COLO829 (cell line): ENCODE data around the gene TNFRSF6B.

Experiments
- DNase-seq: peaks from one replicate; pipeline ENCODE4 v3.0.0; 2012; ENCODE audit warnings: low spot score

The TNFRSF6B gene

DNA sequence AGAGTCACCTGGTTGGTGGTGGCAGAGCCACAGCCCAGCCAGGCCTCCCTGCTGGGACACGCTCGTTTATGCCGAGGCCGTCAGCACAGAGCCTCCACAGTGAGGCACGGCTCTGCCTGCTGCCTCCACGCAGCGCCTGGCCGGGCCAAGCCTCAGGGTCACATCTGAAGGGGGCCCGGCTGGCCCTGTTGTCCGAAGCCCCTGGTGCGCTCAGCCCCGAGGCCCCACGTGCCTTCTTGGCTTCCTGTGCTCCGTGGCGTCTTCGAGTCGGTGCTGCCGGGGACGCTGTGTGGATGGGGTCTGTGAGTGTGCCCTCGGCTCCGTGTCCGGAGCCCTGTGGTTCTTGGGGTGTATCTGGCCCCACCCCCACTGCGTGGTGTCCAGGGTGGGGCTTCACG, 10.4 kb upstream of the TNFRSF6B start:
- DNase-seq, result no peak

DNA sequence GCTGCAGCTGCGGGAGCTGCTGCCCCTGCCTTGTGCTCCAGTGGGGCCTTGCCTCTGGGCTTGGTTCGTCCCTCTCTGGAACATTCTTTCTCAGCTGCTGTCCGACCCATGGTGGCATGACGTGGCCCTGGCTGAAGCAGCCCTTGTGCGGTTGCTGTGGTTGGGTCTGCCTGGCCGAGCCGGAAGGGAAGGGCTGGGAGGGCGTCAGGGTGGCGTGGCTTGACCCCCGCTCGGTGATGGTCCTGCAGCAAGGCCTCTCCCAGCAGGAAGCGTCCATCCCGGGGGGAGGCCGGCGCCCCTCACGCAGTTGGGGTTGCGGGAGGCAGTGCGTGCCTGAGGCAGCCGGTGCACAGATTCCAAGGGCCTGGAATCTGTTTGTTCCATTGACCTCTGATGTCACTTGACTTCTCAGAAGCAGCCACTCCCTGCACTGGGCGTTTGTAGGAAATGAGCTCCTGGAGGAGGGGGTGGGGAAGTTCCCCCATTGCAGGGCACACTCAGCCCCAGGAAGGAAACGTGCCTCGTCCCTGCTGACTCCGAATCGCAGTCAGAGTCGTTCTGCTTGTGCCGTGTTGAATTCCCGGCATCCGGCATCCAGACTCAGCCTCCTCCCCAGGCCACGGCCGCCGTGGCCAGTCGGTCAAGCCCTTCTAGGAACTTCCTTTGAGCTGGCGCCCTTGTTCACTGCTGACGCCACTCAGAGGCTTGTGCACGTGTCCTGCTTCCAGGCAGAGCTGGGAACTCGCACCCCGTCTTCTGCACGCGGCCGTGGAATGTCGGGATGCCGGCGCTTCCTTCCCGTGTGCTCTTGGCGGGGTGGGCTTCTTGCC, 9.7 kb upstream of the TNFRSF6B start:
- DNase-seq, result peak; percentile 37

DNA sequence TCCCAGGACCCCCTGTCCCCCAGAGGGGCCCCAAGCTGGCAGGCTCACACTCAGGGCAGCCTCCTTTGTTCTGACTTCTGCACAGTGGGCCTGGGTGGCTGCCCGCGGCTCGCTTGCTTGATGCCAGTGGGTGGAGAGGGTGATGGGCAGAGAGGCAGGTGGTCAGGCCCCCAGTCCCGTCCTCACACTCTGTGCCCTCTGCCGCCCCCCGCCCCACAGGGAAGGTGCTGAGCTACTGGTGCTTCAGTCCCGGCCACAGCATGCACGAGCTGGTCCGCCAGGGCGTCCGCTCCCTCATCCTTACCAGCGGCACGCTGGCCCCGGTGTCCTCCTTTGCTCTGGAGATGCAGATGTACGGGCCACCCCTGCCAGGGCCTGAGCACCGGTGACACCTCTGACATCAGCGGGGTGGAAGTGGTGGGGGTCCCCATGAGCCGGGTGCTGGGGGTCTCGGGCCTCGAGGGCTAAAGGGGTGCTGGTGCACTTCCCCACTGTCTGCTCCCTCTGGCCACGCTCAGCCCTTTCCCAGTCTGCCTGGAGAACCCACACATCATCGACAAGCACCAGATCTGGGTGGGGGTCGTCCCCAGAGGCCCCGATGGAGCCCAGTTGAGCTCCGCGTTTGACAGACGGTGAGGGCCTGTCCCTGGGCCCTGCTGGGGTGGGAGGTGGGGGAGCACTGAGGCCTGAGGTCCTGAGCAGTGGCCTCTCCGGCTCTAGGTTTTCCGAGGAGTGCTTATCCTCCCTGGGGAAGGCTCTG, 8.9 kb upstream of the TNFRSF6B start:
- DNase-seq, result no peak

DNA sequence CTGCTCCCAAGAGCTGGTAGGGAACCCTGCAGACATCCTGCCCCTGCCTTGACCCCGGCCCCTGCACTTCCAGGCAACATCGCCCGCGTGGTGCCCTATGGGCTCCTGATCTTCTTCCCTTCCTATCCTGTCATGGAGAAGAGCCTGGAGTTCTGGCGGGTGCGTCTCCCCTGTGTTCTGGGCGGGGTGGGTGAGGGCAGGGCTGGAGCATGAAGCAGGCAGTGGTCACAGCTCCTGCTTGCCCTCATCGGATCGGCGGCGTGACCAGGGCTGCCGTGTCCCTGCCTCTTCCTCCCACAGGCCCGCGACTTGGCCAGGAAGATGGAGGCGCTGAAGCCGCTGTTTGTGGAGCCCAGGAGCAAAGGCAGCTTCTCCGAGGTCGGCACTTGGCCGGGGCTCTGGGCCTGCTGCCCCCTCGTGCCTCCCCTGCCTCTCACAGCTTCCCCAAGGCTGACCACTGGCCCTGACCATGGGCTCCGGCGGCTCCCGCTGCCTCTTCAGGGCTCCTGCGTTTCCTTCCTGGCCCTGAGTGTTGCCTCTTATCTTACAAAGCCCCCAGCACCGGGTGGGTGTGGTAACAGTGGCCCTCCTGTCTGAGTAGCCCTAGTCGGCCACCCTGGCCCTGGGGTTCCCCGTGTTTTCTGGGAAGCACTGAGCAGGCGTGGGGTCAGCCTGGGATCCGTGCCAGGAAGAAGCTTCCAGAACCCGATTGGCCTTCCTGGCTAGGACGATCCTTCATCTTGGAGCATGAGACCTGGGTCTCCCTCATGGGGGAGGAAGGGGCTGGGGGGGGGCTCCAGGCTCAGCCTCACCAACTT, 8.0 kb upstream of the TNFRSF6B start:
- DNase-seq, result no peak

DNA sequence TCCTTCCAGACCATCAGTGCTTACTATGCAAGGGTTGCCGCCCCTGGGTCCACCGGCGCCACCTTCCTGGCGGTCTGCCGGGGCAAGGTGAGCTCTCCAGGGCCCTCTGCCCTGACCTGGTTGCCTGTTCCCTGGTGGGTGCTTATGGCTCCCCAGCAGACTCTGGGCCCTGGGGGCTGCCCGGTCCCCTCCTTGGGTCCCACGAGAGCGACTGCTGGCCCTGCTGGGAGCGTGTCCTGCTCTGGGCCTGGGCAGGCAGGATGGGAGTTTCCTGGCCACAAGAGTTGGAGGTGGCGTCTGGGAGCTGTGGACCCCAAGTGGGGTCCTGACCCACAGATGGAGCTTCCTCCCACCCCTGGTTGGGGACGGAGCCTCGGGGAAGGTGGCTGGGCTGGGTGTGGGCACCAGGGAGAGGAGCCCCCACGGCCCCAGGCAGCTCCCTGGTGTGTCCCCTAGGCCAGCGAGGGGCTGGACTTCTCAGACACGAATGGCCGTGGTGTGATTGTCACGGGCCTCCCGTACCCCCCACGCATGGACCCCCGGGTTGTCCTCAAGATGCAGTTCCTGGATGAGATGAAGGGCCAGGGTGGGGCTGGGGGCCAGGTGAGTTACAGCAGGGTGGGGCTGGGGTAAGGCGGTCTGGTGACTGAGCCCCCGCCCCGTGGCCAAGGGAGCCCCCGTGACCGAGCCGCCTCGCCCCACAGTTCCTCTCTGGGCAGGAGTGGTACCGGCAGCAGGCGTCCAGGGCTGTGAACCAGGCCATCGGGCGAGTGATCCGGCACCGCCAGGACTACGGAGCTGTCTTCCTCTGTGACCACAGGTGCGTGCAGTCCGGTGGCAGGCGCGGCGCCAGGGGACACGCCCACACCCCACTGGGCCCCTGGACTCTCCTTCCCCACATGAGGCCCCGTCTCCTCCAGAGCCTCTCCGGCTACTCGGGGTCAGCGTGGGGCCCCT, 7.1 kb upstream of the TNFRSF6B start:
- no peak for DNase-seq

DNA sequence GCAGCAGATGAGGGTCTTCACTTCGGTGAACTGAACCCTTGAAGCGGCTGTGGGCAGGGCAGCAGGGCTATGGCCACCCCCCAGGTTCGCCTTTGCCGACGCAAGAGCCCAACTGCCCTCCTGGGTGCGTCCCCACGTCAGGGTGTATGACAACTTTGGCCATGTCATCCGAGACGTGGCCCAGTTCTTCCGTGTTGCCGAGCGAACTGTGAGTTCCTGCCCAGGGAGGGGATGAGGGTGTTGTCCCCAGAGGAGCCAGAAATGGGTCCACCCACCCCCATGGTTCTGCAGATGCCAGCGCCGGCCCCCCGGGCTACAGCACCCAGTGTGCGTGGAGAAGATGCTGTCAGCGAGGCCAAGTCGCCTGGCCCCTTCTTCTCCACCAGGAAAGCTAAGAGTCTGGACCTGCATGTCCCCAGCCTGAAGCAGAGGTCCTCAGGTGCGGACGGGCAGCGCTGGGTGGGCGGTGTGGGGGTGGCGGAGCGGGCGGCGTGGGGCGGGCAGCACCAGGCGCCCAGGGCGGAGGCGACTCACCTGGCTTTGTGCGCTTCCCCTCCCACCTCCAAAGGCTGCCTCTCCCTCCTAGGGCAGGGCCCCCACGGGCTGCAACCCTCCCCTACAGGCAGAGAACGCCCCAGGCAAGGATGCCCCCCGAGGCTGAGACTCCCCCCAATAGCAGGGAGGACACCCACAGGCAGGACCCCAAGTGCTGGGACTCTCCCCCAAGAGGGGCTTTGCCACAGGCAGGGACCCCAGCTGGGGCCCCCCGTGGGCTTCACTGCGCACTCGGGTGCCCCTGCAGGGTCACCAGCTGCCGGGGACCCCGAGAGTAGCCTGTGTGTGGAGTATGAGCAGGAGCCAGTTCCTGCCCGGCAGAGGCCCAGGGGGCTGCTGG, 6.2 kb upstream of the TNFRSF6B start:
- no peak for DNase-seq

DNA sequence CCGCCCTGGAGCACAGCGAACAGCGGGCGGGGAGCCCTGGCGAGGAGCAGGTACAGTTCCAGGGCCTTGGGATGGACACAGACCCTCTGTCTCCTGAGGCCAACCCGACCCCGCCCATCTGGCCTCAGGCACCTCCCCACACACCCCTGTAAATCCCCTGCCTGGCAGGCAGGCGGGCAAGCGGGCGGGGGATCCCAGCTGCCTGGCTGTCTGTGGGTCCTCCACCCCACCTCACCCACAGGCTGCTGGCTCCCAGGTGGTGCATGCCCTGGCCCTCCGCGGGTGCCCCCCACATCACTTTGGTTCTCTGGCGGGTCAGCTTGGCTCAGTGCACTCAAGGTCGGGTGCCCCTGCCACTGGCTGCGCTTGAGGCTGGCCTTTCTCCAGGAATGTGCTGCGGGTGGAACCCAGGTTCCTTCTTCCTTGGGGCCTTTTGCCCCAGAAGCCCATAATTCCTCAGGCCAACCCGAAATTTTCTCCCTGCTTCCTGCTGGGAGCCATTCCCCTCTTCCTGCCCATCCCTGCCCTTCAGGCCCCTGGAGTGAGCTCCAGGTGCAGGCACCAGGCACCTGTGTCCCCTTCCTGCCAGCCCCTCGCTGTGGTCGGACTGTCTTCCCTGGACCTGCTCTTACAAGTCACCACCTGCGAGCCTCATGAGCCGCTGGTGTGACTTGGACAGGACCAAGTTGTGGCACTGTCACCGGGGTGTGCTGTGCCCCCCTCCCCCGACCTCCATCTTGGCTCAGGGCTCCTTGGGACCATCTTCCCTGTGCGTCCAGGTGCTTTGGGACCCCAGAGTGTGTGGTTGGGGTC, 5.3 kb upstream of the TNFRSF6B start:
- no peak for DNase-seq

DNA sequence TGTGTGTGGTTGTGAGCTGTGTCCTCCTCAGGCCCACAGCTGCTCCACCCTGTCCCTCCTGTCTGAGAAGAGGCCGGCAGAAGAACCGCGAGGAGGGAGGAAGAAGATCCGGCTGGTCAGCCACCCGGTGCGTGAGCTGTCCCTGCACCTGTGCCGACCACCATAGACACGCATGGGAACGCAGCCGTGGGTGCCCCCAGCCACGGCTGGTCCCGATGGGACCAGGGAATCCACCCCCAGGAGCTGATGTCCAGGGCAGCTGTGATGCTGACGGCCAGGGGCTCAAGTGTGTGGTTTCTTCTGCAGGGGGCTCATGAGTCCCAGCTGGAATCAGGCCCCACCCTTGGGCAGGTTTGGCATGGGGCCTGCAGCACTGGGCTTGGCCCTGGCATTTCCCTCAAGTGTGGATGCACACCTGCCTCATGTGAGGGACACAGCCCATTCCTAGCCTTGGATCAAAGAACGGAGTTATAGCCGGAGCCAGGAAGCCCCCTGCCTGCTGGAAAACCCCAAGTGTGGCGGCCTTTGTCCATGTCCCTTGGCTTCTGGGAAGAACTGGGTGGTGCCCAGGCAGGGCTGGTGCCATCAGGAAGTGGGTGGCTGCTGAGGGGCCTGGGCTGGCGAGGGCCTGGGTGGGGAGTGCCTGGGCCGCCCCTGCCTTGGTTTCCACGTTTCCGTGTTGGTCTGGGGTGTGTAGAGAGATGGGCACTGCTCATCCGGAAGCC, 4.6 kb upstream of the TNFRSF6B start:
- no peak for DNase-seq

DNA sequence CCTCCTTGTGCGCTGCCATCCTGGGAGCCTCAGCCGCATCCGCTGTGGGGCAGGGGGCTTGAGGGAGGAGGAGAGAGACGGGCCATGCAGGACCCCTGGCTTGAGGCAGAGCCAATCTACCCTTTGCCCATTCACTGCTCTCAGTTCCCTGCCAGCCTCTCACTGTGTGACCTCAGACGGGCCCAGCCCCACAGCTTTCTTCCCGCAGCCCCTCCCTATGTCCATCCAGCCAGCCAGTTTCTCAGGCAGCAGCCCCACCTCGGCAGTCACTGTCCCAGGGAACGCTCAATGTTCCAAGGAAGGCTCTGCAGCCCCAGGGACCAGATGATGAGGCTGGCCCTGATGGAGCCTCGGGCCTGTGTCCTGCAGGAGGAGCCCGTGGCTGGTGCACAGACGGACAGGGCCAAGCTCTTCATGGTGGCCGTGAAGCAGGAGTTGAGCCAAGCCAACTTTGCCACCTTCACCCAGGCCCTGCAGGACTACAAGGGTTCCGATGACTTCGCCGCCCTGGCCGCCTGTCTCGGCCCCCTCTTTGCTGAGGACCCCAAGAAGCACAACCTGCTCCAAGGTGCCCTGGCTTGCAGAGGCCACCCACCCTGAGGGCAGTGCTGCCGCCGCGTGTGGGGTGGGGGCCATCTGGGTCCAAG, 3.9 kb upstream of the TNFRSF6B start:
- DNase-seq, result no peak

DNA sequence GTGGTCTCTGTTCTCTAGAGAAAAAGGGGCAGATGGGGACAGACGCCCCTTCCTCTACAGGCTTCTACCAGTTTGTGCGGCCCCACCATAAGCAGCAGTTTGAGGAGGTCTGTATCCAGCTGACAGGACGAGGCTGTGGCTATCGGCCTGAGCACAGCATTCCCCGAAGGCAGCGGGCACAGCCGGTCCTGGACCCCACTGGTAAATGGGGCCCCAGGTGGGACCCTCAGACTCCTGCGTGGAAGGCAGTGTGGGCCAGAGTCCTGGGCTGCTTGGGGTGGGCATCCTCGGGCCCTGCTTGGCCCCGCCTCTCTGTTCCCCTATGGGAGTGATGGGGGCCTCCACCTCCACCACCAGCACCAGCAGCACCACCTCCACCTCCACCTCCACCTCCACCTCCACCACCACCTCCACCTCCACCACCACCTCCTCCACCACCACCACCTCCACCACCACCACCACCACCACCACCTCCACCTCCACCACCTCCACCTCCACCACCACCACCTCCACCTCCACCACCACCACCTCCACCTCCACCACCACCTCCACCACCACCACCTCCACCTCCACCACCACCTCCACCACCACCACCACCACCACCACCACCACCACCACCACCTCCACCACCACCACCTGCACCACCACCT, 3.2 kb upstream of the TNFRSF6B start:
- no peak for DNase-seq

DNA sequence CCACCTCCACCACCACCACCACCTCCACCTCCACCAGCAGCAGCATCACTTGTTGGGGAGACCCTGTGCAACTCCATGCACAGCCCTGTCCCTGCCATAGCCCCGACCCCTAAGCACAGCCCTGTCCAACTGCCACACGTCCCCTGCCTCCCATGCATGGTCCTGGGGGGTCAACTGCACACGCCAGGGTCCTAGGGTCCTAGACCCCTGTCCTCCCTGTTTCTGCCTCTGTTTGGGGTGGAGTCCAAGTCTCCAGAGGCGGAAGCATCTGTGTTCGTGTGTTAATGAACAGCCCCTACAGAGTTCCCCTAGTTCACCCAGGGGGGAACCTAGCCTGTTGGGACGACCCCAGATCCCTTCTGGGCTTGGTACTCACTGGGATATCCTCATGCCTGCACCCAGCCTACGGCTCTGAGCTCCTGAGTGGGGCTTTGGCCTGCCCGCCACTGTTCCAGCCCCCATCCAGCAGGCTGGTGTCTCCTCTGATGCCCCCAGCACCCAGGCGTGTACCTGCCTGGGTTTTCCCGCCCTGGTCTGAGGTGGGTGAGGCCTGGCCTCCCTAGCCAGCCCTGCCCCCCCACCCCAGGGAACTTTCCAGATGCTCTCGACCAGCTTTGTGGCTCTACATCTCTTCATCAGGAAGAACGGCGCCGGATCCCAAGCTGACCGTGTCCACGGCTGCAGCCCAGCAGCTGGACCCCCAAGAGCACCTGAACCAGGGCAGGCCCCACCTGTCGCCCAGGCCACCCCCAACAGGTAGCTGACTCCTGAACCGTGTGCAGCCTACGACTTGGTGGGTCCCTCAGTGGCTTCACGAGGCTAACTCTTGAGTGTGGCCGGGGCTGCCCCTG, 2.5 kb upstream of the TNFRSF6B start:
- no peak for DNase-seq

DNA sequence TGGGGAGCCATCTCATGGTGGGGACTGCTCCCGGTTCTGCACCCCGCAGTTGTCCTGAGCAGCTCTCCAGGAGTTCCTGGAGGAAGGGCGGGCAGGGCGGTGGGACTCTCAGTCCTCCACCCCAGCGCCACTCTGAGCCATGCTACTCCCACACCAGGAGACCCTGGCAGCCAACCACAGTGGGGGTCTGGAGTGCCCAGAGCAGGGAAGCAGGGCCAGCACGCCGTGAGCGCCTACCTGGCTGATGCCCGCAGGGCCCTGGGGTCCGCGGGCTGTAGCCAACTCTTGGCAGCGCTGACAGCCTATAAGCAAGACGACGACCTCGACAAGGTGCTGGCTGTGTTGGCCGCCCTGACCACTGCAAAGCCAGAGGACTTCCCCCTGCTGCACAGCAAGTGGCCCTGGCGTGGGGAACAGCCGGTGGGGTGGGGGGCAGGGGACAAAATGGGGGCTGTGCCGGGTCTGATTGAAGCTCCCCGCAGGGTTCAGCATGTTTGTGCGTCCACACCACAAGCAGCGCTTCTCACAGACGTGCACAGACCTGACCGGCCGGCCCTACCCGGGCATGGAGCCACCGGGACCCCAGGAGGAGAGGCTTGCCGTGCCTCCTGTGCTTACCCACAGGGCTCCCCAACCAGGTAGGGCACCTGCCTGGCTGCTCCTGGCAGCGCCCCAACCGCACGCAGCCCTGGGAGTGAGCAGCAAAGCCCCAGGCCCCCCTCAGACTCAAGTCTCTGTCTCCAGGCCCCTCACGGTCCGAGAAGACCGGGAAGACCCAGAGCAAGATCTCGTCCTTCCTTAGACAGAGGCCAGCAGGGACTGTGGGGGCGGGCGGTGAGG, 1.6 kb upstream of the TNFRSF6B start:
- no peak for DNase-seq

DNA sequence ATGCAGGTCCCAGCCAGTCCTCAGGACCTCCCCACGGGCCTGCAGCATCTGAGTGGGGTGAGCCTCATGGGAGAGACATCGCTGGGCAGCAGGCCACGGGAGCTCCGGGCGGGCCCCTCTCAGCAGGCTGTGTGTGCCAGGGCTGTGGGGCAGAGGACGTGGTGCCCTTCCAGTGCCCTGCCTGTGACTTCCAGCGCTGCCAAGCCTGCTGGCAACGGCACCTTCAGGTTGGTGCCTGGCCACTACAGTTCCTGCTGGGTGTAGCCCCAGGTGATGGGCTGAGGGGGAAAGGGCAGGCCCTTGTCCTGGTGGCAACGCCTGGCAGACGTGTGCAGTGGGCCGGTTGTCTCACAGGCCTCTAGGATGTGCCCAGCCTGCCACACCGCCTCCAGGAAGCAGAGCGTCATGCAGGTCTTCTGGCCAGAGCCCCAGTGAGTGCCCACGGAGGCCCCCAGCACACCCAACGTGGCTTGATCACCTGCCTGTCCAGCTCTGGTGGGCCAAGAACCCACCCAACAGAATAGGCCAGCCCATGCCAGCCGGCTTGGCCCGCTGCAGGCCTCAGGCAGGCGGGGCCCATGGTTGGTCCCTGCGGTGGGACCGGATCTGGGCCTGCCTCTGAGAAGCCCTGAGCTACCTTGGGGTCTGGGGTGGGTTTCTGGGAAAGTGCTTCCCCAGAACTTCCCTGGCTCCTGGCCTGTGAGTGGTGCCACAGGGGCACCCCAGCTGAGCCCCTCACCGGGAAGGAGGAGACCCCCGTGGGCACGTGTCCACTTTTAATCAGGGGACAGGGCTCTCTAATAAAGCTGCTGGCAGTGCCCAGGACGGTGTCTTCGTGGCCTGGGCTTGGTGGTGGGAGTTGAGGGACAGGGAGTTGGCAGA, 787 bp upstream of the TNFRSF6B start:
- no peak for DNase-seq

DNA sequence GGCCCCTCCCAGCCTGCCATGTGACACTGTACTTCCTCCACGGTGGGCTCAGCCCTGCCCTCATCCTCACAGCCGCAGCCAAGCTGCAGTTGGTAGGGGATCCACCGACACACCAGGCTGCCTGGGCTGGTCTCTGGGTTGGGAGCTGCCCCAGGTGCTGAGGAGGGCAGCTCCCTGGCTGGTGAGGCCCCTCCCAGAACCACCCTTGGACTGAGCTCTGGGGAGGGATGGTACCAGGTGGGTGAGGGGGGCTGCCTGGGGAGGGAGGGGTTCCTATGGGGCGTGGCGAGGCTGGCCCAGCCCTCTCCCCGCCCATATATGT, 185 bp upstream of the TNFRSF6B start:
- DNase-seq, result no peak

DNA sequence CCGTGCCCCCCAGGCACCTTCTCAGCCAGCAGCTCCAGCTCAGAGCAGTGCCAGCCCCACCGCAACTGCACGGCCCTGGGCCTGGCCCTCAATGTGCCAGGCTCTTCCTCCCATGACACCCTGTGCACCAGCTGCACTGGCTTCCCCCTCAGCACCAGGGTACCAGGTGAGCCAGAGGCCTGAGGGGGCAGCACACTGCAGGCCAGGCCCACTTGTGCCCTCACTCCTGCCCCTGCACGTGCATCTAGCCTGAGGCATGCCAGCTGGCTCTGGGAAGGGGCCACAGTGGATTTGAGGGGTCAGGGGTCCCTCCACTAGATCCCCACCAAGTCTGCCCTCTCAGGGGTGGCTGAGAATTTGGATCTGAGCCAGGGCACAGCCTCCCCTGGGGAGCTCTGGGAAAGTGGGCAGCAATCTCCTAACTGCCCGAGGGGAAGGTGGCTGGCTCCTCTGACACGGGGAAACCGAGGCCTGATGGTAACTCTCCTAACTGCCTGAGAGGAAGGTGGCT, 960 bp downstream of the TNFRSF6B start:
- DNase-seq, result no peak
